H9 (cell line): ENCODE results near the gene EPPIN. TPM values are rescaled to one million over a fixed set of nuclear protein-coding genes. Genes with fewer than 3 reads are reported as not detected.

Experiments
- DNase-seq: peaks from one replicate; pipeline ENCODE4 v3.0.0-alpha.2; 2017
- H2AFZ ChIP-seq: one replicate; pipeline ENCODE4 v1.6.1; 2013; ENCODE audit warnings: mild to moderate bottlenecking, low read length, control low read depth, moderate library complexity
- H2AK5ac ChIP-seq: 2 replicates; pipeline ENCODE4 v1.6.1; 2013; ENCODE audit warnings: low read length, control low read depth, mixed read lengths; ENCODE audit not compliant: insufficient read length
- H2BK120ac ChIP-seq: one replicate; pipeline ENCODE4 v1.6.1; 2013; ENCODE audit warnings: low read depth, mild to moderate bottlenecking, low read length, control low read depth, inconsistent platforms; ENCODE audit not compliant: poor library complexity, severe bottlenecking
- H2BK12ac ChIP-seq: 2 replicates; pipeline ENCODE4 v1.6.1; 2013; ENCODE audit warnings: low read length, control low read depth, mixed read lengths, low read depth; ENCODE audit not compliant: insufficient read length
- H2BK15ac ChIP-seq: 2 replicates; pipeline ENCODE4 v1.6.1; 2013; ENCODE audit warnings: low read depth, low read length, control low read depth
- H2BK20ac ChIP-seq: one replicate; pipeline ENCODE4 v1.6.1; 2013; ENCODE audit warnings: low read depth, mild to moderate bottlenecking, low read length, control low read depth, inconsistent platforms; ENCODE audit not compliant: poor library complexity, severe bottlenecking
- H2BK5ac ChIP-seq: 2 replicates; pipeline ENCODE4 v1.6.1; 2013; ENCODE audit warnings: low read length, control low read depth, mixed read lengths; ENCODE audit not compliant: insufficient read length
- H3K14ac ChIP-seq: 2 replicates; pipeline ENCODE4 v1.6.1; 2013; ENCODE audit warnings: low read length, control low read depth; ENCODE audit not compliant: insufficient read depth
- H3K18ac ChIP-seq: 2 replicates; pipeline ENCODE4 v1.6.1; 2013; ENCODE audit warnings: low read depth, mild to moderate bottlenecking, mixed read lengths, low read length, control low read depth; ENCODE audit not compliant: insufficient read length
- H3K23ac ChIP-seq: 2 replicates; pipeline ENCODE4 v1.6.1; 2013; ENCODE audit warnings: low read length, control low read depth, mixed read lengths, low read depth; ENCODE audit not compliant: insufficient read length
- H3K23me2 ChIP-seq: 2 replicates; pipeline ENCODE4 v1.6.1; 2013; ENCODE audit warnings: low read depth, mild to moderate bottlenecking, mixed read lengths, low read length, control low read depth; ENCODE audit not compliant: insufficient read length, poor library complexity, severe bottlenecking
- H3K27ac ChIP-seq: 2 replicates; pipeline ENCODE4 v1.5.1; 2013; ENCODE audit warnings: low read length, control low read depth, mixed read lengths, low read depth; ENCODE audit not compliant: insufficient read length
- H3K27me3 ChIP-seq: 2 replicates; pipeline ENCODE4 v1.6.1; 2013; ENCODE audit warnings: low read length, control low read depth, inconsistent platforms; ENCODE audit not compliant: insufficient read depth
- H3K4ac ChIP-seq: 2 replicates; pipeline ENCODE4 v1.6.1; 2013; ENCODE audit warnings: low read depth, mild to moderate bottlenecking, control low read depth, inconsistent platforms, low read length, moderate library complexity
- H3K4me1 ChIP-seq: 2 replicates; pipeline ENCODE4 v1.6.1; 2013; ENCODE audit warnings: low read length, control low read depth, inconsistent platforms; ENCODE audit not compliant: insufficient read depth
- H3K4me2 ChIP-seq: 2 replicates; pipeline ENCODE4 v1.6.1; 2013; ENCODE audit warnings: low read length, control low read depth, mixed read lengths; ENCODE audit not compliant: insufficient read length, insufficient read depth
- H3K56ac ChIP-seq: 2 replicates; pipeline ENCODE4 v1.6.1; 2013; ENCODE audit warnings: low read depth, mild to moderate bottlenecking, mixed read lengths, low read length, control low read depth; ENCODE audit not compliant: insufficient read length
- H3K79me1 ChIP-seq: 2 replicates; pipeline ENCODE4 v1.6.1; 2013; ENCODE audit warnings: low read depth, mild to moderate bottlenecking, moderate library complexity, low read length, control low read depth, inconsistent platforms; ENCODE audit not compliant: insufficient read depth, poor library complexity, severe bottlenecking
- H3K79me2 ChIP-seq: 2 replicates; pipeline ENCODE4 v1.6.1; 2013; ENCODE audit warnings: low read length, control low read depth, inconsistent platforms; ENCODE audit not compliant: insufficient read depth
- H3K9ac ChIP-seq: 2 replicates; pipeline ENCODE4 v1.6.1; 2013; ENCODE audit warnings: low read length, control low read depth, mixed read lengths; ENCODE audit not compliant: insufficient read length; ENCODE audit errors: extremely low read depth
- H3K9me3 ChIP-seq: one replicate; pipeline ENCODE4 v1.6.1; 2013; ENCODE audit warnings: low read depth, low read length, inconsistent platforms; ENCODE audit not compliant: control insufficient read depth
- H3T11ph ChIP-seq: one replicate; pipeline ENCODE4 v1.6.1; 2013; ENCODE audit warnings: mild to moderate bottlenecking, low read length, control low read depth, inconsistent platforms
- H4K20me1 ChIP-seq: one replicate; pipeline ENCODE4 v1.6.1; 2013; ENCODE audit not compliant: control insufficient read depth, insufficient read length, insufficient read depth
- H4K5ac ChIP-seq: 2 replicates; pipeline ENCODE4 v1.6.1; 2013; ENCODE audit warnings: low read depth, mild to moderate bottlenecking, mixed read lengths, low read length, control low read depth; ENCODE audit not compliant: insufficient read length
- H4K8ac ChIP-seq: replicated peaks from 2 replicates; pipeline ENCODE4 v1.6.1; 2013; ENCODE audit warnings: low read length, control low read depth, mixed read lengths, low read depth; ENCODE audit not compliant: insufficient read length
- H4K91ac ChIP-seq: 2 replicates; pipeline ENCODE4 v1.6.1; 2013; ENCODE audit warnings: low read depth, mild to moderate bottlenecking, moderate library complexity, mixed read lengths, low read length, control low read depth; ENCODE audit not compliant: insufficient read length
- H3K27ac Mint-ChIP-seq, 3 experiments: 2 replicates in 2 of 3; 3 replicates in 1 of 3; pipeline ENCODE4 v1.8.0; 2020 to 2021; ENCODE audit warnings: mixed read lengths in 3 of 3, mild to moderate bottlenecking in 1 of 3, moderate library complexity in 1 of 3
- H3K27me3 Mint-ChIP-seq: 2 replicates; pipeline ENCODE4 v1.8.0; 2021; ENCODE audit warnings: low read depth, mild to moderate bottlenecking, moderate library complexity, mixed read lengths
- H3K36me3 Mint-ChIP-seq, 3 experiments: 2 replicates in 2 of 3; 3 replicates in 1 of 3; pipeline ENCODE4 v1.8.0; 2020 to 2021; ENCODE audit warnings: low read depth in 3 of 3, mixed read lengths in 3 of 3; ENCODE audit not compliant: insufficient read depth in 1 of 3
- H3K4me1 Mint-ChIP-seq, 2 experiments: 2 replicates each; pipeline ENCODE4 v1.8.0; 2020; ENCODE audit warnings: mixed read lengths in 2 of 2
- H3K4me3 Mint-ChIP-seq, 2 experiments: 2 replicates in 1 of 2; 3 replicates in 1 of 2; pipeline ENCODE4 v1.8.0; 2020 to 2021; ENCODE audit warnings: mild to moderate bottlenecking in 2 of 2, mixed read lengths in 2 of 2, moderate library complexity in 1 of 2
- H3K9me3 Mint-ChIP-seq, 2 experiments: 2 replicates in 1 of 2; 3 replicates in 1 of 2; pipeline ENCODE4 v1.8.0; 2020; ENCODE audit warnings: mild to moderate bottlenecking in 2 of 2, mixed read lengths in 2 of 2, moderate library complexity in 1 of 2
- CTCF ChIP-seq: fragments of 200-600 bp; sonication (generic); conservative IDR thresholded peaks from 3 replicates; pipeline ENCODE4 v1.8.0; 2021; ENCODE audit warnings: antibody characterized with exemption, mild to moderate bottlenecking
- WGBS: extraction: QIAGEN DNeasy Blood & Tissue Kit; methylation state at CpG from one replicate; pipeline ENCODE4 v1.1.7; 2013; ENCODE audit warnings: missing lambda C conversion rate, low lambda C conversion rate, mixed read lengths; ENCODE audit not compliant: insufficient read length; ENCODE audit errors: extremely low coverage; 5-methylcytosine and 5-hydroxymethylcytosine counted together
- total RNA-seq: library from RNA; stranded (reverse); gene quantifications from 2 replicates; pipeline ENCODE4 v1.2.1, GENCODE V29; 2021

EPPIN gene
- total RNA-seq, 1 experiment from 2014 or later, result not detected

DNA sequence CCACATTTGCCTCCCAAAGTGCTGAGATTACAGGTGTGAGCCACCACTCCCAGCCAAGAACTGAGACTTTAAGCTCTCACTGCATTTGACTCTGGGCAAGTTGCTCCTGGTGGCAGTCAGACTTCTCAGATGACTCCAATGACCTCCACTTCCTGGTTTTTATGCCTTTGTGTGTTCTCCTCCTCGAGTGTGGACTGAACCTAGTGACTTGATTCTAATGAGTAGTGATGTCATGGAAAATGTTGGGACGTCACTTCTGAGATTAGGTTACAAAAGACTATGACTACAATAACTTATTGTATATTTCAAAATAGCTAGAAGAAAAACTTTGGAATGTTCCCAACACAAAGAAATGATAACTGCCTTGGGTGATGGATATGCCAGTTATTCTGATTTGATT is 43.8 kb downstream of the EPPIN start:
- no peak overlapping the region for H2BK15ac ChIP-seq
- no peak overlapping the region for H2AFZ ChIP-seq
- H3T11ph ChIP-seq, result no peak overlapping the region
- no peaks in the 10 kb centered on the region for H3K36me3 Mint-ChIP-seq
- no peak overlapping the region for H3K27ac Mint-ChIP-seq
- no peak overlapping the region for H3K23ac ChIP-seq
- no CpG with 5 or more reads among the region's 2 CpGs for WGBS
- H3K4me2 ChIP-seq, result no peak overlapping the region
- no peaks in the 10 kb centered on the region for H3K79me1 ChIP-seq
- no peak overlapping the region for H2BK120ac ChIP-seq
- no peak for TF ChIP-seq CTCF
- H2BK5ac ChIP-seq, result no peak overlapping the region
- no peaks in the 10 kb centered on the region for H4K20me1 ChIP-seq
- no peak overlapping the region for H3K27ac ChIP-seq
- no peak overlapping the region for H2BK20ac ChIP-seq
- no peaks in the 10 kb centered on the region for H3K4me1 Mint-ChIP-seq
- H3K27me3 ChIP-seq, result no peaks in the 10 kb centered on the region
- H3K18ac ChIP-seq, result no peak overlapping the region
- no peak overlapping the region for H2BK12ac ChIP-seq
- H3K9me3 Mint-ChIP-seq, result no peaks in the 10 kb centered on the region
- H4K91ac ChIP-seq, result no peak overlapping the region
- no peak overlapping the region for H3K4me3 Mint-ChIP-seq
- H3K27me3 Mint-ChIP-seq, result no peaks in the 10 kb centered on the region; the same call in none of the 2 replicates
- no peaks in the 10 kb centered on the region for H3K23me2 ChIP-seq
- H3K56ac ChIP-seq, result no peak overlapping the region
- H3K4me1 ChIP-seq, result no peaks in the 10 kb centered on the region
- H3K9me3 ChIP-seq, result no peaks in the 10 kb centered on the region
- no peak overlapping the region for H4K8ac ChIP-seq
- no peak for DNase-seq
- no peak overlapping the region for H3K14ac ChIP-seq
- H3K9ac ChIP-seq, result no peak overlapping the region
- H2AK5ac ChIP-seq, result no peak overlapping the region
- H4K5ac ChIP-seq, result no peak overlapping the region
- H3K4ac ChIP-seq, result no peak overlapping the region
- no peaks in the 10 kb centered on the region for H3K79me2 ChIP-seq
